NCI-H1048 (cell line): ENCODE measurements around the gene QSOX2.

Experiments used
- DNase-seq: peaks from one replicate; lab custom pipeline; 2025; lab: John Stamatoyannopoulos, UW

Gene QSOX2

DNA sequence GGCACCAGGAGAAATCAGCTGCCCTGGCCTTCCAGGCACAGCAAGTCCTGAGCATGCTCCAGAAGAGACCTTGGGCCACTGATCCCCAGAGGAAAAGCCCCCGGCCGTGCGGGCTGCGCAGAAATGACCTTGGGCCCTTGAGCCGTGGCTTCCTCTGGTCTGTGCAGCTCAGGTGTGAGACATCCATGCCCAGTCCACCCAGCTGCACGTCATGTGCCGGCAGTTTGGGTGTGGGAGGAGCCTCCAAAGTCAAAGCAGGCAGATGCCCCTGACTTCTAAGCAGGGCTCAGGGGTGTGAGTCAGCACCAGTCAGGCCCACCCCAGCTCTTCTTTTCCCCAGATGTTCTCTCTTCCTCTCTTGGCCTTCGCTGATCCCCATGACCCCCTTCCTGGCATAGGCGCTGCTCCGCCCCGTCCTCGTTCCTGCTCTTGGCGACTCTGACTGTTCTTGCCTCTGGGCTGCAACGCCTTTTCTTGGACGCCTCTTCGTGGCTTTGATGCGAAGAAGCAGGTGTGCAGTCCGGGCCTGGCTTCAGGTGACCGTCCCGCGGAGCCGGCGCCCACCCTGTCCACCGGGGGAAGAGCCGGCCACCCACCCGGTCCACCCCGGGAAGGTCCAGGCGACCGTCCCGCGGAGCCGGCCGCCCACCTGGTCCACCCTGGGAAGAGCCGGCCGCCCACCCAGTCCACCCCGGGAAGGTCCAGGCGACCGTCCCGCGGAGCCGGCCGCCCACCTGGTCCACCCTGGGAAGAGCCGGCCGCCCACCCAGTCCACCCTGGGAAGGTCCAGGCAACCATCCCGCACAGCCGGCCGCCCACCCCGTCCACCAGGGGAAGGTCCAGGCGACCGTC lies 5.9 kb upstream of the QSOX2 start:
- no peak for DNase-seq

- no peak for DNase-seq
Measured at GRCh38 chr9:136250676-136251075, 5.1 kb upstream of the QSOX2 start.

- no peak for DNase-seq
Measured at GRCh38 chr9:136249877-136250559, 4.4 kb upstream of the QSOX2 start.

DNA sequence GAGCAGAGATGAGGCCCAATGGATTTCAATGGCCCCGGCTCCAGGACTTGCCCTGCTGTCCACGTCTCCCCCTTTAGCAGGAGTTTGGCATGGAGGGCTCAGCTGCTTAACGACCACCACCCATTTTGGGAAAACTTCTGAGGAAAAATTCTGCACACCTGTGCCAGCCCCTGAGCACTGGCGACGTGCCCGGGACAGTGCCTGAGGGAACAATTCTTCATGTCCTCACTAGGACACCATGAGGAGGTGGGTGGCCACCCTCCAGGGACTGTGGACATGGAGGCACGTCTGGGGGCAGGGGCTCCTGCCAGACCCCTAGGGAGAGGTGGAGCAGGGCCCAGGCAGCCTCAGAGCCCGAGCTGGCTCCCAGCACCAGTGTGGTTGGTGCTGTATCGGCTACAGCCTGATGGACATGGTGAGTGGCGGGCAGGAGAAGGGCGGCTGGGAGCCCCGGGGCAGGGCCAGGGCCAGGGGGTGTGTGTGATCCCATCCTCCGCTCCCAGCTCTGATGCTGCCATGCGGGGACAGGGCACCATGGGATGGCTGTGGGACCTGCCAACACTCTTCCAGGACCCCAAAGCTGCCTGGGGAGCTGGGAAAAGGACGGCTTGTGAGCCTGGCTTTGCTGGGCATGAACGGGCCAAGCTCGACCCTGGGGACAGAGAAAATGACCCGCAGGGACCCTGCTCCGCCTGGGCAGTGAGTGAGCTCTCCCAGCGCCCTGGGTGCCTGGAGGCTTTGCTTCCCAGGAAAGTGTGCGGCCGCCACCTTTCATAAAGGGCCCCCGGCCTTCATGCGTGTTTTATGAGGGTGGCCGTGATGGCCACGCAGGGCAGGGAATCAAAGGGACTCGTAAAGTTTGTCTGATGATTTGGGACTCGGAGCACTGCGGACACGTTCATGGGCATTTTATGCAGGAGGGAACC lies 3.6 kb upstream of the QSOX2 start:
- DNase-seq = no peak

GRCh38 chr9:136247947-136248637 lies 2.5 kb upstream of the QSOX2 start:
- DNase-seq = no peak

DNA sequence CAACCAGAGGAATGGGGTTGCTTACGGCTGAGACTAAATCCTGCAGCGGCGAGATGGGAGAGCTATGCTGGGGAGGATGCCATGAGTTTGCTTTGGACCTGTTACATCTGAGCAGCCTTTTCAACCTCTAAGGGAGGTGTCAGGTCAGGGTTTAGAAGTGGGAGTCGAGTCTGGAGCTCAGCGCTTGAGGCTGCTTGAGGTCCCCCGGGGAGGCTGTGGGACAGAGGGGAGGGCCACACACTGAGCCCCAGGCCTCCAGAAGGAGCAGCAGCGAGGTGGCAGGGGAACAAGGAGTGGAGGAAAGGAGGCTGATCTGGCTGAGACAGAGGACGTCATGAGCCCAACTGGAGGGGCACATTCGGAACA lies 1.9 kb upstream of the QSOX2 start:
- DNase-seq = no peak

DNA sequence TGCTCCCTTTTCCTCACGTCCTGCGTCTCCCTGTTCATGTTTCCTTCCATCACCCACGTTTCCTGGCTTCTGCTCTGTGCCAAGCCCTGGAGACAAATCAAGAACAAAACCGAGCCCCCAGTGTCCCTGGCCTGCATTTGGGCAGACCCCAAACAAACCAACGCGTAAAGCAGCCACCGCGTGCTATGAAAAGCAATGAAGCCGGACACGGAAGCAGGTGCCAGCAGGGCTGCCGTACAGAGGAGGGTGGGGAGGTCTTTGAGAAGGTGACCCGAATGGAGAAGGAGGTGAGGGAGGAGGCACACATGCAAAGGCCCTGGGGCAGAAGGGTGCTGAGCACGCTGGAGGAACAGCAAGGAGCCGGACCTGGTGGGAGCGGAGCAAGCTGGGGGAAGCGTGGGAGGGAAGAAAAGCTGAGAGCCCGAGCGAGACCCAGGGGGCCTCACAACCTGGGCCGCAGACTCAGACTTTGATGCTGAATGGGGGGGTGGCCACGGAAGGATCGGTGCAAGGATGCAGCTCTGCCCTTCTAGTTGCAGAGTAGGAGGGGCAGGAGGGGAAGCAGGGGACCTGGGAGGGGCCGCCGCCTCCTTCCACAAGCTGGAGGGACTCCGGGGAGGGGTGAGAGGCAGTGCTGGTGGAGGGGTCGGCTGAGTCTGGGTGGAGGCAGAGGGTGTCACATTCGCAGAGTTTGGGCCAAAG lies 1.4 kb upstream of the QSOX2 start:
- DNase-seq = no peak

DNA sequence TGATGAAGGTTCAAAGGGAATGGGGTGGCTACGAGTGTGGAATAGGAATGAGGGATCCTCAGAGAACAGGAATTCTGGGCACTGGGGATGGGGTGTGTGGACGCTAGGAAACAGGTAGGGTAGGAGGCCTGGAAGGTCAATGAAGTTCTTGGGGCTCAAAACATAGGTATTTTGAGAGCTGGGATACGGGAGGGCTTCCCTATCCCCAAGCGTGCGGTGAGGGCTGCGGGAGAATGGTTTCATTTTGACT lies 718 bp downstream of the QSOX2 start:
- DNase-seq = no peak

- DNase-seq = no peak
Measured at GRCh38 chr9:136244122-136244968, 1.3 kb downstream of the QSOX2 start.

GRCh38 chr9:136243631-136244030 lies 2.0 kb downstream of the QSOX2 start:
- no peak for DNase-seq

- DNase-seq = no peak
Measured at GRCh38 chr9:136242918-136243525, 2.6 kb downstream of the QSOX2 start.

- DNase-seq = no peak
Measured at GRCh38 chr9:136242248-136242647, 3.4 kb downstream of the QSOX2 start.

DNA sequence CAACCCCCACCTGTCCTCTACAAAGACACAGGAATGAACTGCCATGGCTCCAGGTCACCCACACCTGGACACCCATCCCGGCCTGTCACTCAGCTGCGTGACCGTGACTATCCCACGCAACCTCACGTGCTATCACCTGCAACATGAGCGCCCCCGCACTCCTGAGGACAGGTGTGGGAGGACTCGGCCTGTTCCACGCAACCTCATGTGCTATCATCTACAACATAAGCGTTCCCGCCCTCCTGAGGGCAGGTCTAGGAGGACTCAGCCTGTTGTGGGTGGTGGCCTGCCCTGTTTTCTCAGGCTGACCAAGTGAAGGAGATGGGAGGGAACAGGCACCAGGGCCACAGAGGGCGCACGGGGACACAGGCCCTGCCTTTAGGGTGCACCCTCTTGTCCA lies 4.1 kb downstream of the QSOX2 start:
- DNase-seq = no peak

GRCh38 chr9:136240941-136241340 lies 4.7 kb downstream of the QSOX2 start:
- DNase-seq = no peak

DNA sequence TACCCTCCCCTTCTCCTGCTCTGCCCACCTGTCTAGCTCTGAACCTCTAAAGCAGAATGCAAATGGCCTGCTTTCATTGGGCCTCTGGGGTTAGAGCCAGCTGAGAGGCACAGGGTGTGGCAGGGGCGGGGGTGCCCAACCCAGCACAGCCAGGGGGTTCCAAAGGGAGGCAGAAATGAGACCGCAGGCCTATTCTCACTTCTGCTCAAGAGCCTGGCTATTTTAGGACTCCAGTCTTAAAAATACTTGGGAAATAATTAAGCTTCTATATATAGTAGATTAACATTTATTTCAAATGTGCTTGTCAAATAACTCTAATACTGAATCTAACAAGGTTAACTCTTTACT lies 5.7 kb downstream of the QSOX2 start:
- no peak for DNase-seq

GRCh38 chr9:136239135-136239982 lies 6.3 kb downstream of the QSOX2 start:
- no peak for DNase-seq

DNA sequence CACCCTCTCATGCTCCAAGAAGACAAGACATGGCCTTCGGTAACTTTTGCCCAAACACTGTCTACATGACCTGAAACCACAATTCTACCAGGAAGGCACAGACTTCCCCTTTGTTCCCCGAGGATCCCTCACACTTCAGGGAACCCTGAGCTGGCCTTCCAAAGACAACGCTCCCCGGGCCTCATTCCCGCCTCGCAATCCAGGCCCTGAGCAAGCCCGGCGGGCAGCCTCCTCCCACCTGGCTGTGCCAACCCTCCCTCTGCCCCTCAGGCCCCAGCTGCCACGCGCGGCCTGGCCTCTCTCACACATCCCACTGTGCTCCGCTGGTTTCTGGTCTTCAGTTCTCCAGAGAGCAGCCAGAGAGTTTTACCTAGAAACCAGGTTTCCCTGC lies 7.3 kb downstream of the QSOX2 start:
- no peak for DNase-seq

GRCh38 chr9:136237486-136238341 lies 7.9 kb downstream of the QSOX2 start:
- no peak for DNase-seq
